ENCODE measurements around the gene CCDC92.

CCDC92 gene

GRCh38 chr12:123942911-123943648 lies 29.6 kb downstream of the CCDC92 start:
- WGBS (ENCODE audit: extremely low coverage, insufficient coverage, low lambda C conversion rate) = no CpG with 5 or more reads among the region's 16 CpGs
- H2BK120ac ChIP-seq (ENCODE audit: low read depth, low read length) = no peak overlapping the region
- no peaks in the 10 kb centered on the region for H3K79me2 ChIP-seq (ENCODE audit: control insufficient read depth, insufficient read depth, low read length)
- no peak for DNase-seq
- H3K4me2 ChIP-seq (ENCODE audit: low read length) = no peak overlapping the region
- no peaks in the 10 kb centered on the region for H3K27me3 ChIP-seq (ENCODE audit: insufficient read depth, low read length, poor library complexity)
- H3K4ac ChIP-seq (ENCODE audit: low read depth, low read length) = no peak overlapping the region
- H3K18ac ChIP-seq (ENCODE audit: low read length) = no peak overlapping the region
- no peak overlapping the region for H3K4me3 ChIP-seq (ENCODE audit: low read length)
- H3K23ac ChIP-seq (ENCODE audit: low read length) = no peak overlapping the region
- H4K8ac ChIP-seq (ENCODE audit: low read depth, low read length) = no peak overlapping the region
- no peak overlapping the region for H3K27ac ChIP-seq (ENCODE audit: low read depth, low read length)
- no peaks in the 10 kb centered on the region for H3K79me1 ChIP-seq (ENCODE audit: low read length)
- H2BK15ac ChIP-seq (replicated peaks; ENCODE audit: low read depth) = no peak overlapping the region
- H4K5ac ChIP-seq (ENCODE audit: low read length) = no peak overlapping the region
- no peak overlapping the region for H3K56ac ChIP-seq (ENCODE audit: low read length)
- H2BK5ac ChIP-seq (ENCODE audit: low read length) = no peak overlapping the region
- no peaks in the 10 kb centered on the region for H3K36me3 ChIP-seq (ENCODE audit: control insufficient read depth, insufficient read depth, low read length)
- H2AK5ac ChIP-seq (ENCODE audit: low read length) = no peak overlapping the region
- H3K9ac ChIP-seq (ENCODE audit: low read length) = no peak overlapping the region
- H3K4me1 ChIP-seq (ENCODE audit: control insufficient read depth, low read depth, low read length) = no peaks in the 10 kb centered on the region

- no peak overlapping the region for H2AK5ac ChIP-seq (ENCODE audit: low read length)
- no peak overlapping the region for H3K4me3 ChIP-seq (ENCODE audit: low read length)
- no peak overlapping the region for H2BK15ac ChIP-seq (replicated peaks; ENCODE audit: low read depth)
- no peak overlapping the region for H3K56ac ChIP-seq (ENCODE audit: low read length)
- no CpG with 5 or more reads among the region's 10 CpGs for WGBS (ENCODE audit: extremely low coverage, insufficient coverage, low lambda C conversion rate)
- H3K4me1 ChIP-seq (ENCODE audit: control insufficient read depth, low read depth, low read length) = no peaks in the 10 kb centered on the region
- no peaks in the 10 kb centered on the region for H3K79me2 ChIP-seq (ENCODE audit: control insufficient read depth, insufficient read depth, low read length)
- no peaks in the 10 kb centered on the region for H3K36me3 ChIP-seq (ENCODE audit: control insufficient read depth, insufficient read depth, low read length)
- H2BK120ac ChIP-seq (ENCODE audit: low read depth, low read length) = no peak overlapping the region
- no peak overlapping the region for H3K18ac ChIP-seq (ENCODE audit: low read length)
- no peak overlapping the region for H3K27ac ChIP-seq (ENCODE audit: low read depth, low read length)
- no peak overlapping the region for H3K9ac ChIP-seq (ENCODE audit: low read length)
- DNase-seq = no peak
- no peak overlapping the region for H3K4ac ChIP-seq (ENCODE audit: low read depth, low read length)
- no peaks in the 10 kb centered on the region for H3K79me1 ChIP-seq (ENCODE audit: low read length)
- no peak overlapping the region for H3K23ac ChIP-seq (ENCODE audit: low read length)
- no peak overlapping the region for H2BK5ac ChIP-seq (ENCODE audit: low read length)
- H4K8ac ChIP-seq (ENCODE audit: low read depth, low read length) = no peak overlapping the region
- no peak overlapping the region for H4K5ac ChIP-seq (ENCODE audit: low read length)
- no peak overlapping the region for H3K4me2 ChIP-seq (ENCODE audit: low read length)
- no peaks in the 10 kb centered on the region for H3K27me3 ChIP-seq (ENCODE audit: insufficient read depth, low read length, poor library complexity)
These were observed 30.4 kb downstream of the CCDC92 start for GRCh38 chr12:123942238-123942653.

GRCh38 chr12:123941624-123942237 lies 30.9 kb downstream of the CCDC92 start:
- no peaks in the 10 kb centered on the region for H3K36me3 ChIP-seq (ENCODE audit: control insufficient read depth, insufficient read depth, low read length)
- no peak overlapping the region for H3K23ac ChIP-seq (ENCODE audit: low read length)
- no peak overlapping the region for H3K9ac ChIP-seq (ENCODE audit: low read length)
- no peak overlapping the region for H4K5ac ChIP-seq (ENCODE audit: low read length)
- no peak overlapping the region for H3K4ac ChIP-seq (ENCODE audit: low read depth, low read length)
- no peak overlapping the region for H2BK120ac ChIP-seq (ENCODE audit: low read depth, low read length)
- no CpG with 5 or more reads among the region's 13 CpGs for WGBS (ENCODE audit: extremely low coverage, insufficient coverage, low lambda C conversion rate)
- H3K56ac ChIP-seq (ENCODE audit: low read length) = no peak overlapping the region
- no peaks in the 10 kb centered on the region for H3K79me1 ChIP-seq (ENCODE audit: low read length)
- no peaks in the 10 kb centered on the region for H3K27me3 ChIP-seq (ENCODE audit: insufficient read depth, low read length, poor library complexity)
- no peak overlapping the region for H2BK5ac ChIP-seq (ENCODE audit: low read length)
- no peak for DNase-seq
- H3K27ac ChIP-seq (ENCODE audit: low read depth, low read length) = no peak overlapping the region
- no peak overlapping the region for H2BK15ac ChIP-seq (replicated peaks; ENCODE audit: low read depth)
- no peak overlapping the region for H3K4me2 ChIP-seq (ENCODE audit: low read length)
- no peak overlapping the region for H2AK5ac ChIP-seq (ENCODE audit: low read length)
- H4K8ac ChIP-seq (ENCODE audit: low read depth, low read length) = no peak overlapping the region
- no peaks in the 10 kb centered on the region for H3K4me1 ChIP-seq (ENCODE audit: control insufficient read depth, low read depth, low read length)
- H3K18ac ChIP-seq (ENCODE audit: low read length) = no peak overlapping the region
- H3K79me2 ChIP-seq (ENCODE audit: control insufficient read depth, insufficient read depth, low read length) = no peaks in the 10 kb centered on the region
- no peak overlapping the region for H3K4me3 ChIP-seq (ENCODE audit: low read length)

- H4K5ac ChIP-seq (ENCODE audit: low read length) = no peak overlapping the region
- H3K23ac ChIP-seq (ENCODE audit: low read length) = no peak overlapping the region
- no peak for DNase-seq
- H3K4me3 ChIP-seq (ENCODE audit: low read length) = no peak overlapping the region
- no CpG with 5 or more reads among the region's 9 CpGs for WGBS (ENCODE audit: extremely low coverage, insufficient coverage, low lambda C conversion rate)
- no peaks in the 10 kb centered on the region for H3K4me1 ChIP-seq (ENCODE audit: control insufficient read depth, low read depth, low read length)
- no peak overlapping the region for H2BK120ac ChIP-seq (ENCODE audit: low read depth, low read length)
- H3K27ac ChIP-seq (ENCODE audit: low read depth, low read length) = no peak overlapping the region
- H3K4ac ChIP-seq (ENCODE audit: low read depth, low read length) = no peak overlapping the region
- H3K4me2 ChIP-seq (ENCODE audit: low read length) = no peak overlapping the region
- no peaks in the 10 kb centered on the region for H3K79me1 ChIP-seq (ENCODE audit: low read length)
- H2BK5ac ChIP-seq (ENCODE audit: low read length) = no peak overlapping the region
- no peak overlapping the region for H2AK5ac ChIP-seq (ENCODE audit: low read length)
- no peak overlapping the region for H3K18ac ChIP-seq (ENCODE audit: low read length)
- H4K8ac ChIP-seq (ENCODE audit: low read depth, low read length) = no peak overlapping the region
- no peaks in the 10 kb centered on the region for H3K36me3 ChIP-seq (ENCODE audit: control insufficient read depth, insufficient read depth, low read length)
- H3K56ac ChIP-seq (ENCODE audit: low read length) = no peak overlapping the region
- H3K9ac ChIP-seq (ENCODE audit: low read length) = no peak overlapping the region
- H2BK15ac ChIP-seq (replicated peaks; ENCODE audit: low read depth) = no peak overlapping the region
- H3K27me3 ChIP-seq (ENCODE audit: insufficient read depth, low read length, poor library complexity) = no peaks in the 10 kb centered on the region
- H3K79me2 ChIP-seq (ENCODE audit: control insufficient read depth, insufficient read depth, low read length) = no peaks in the 10 kb centered on the region
These were observed 31.6 kb downstream of the CCDC92 start for GRCh38 chr12:123941000-123941399.

- no CpG with 5 or more reads among the region's 9 CpGs for WGBS (ENCODE audit: extremely low coverage, insufficient coverage, low lambda C conversion rate)
- no peaks in the 10 kb centered on the region for H3K36me3 ChIP-seq (ENCODE audit: control insufficient read depth, insufficient read depth, low read length)
- H2BK120ac ChIP-seq (ENCODE audit: low read depth, low read length) = no peak overlapping the region
- H3K27me3 ChIP-seq (ENCODE audit: insufficient read depth, low read length, poor library complexity) = no peaks in the 10 kb centered on the region
- H3K4me2 ChIP-seq (ENCODE audit: low read length) = no peak overlapping the region
- no peak overlapping the region for H3K18ac ChIP-seq (ENCODE audit: low read length)
- H2BK5ac ChIP-seq (ENCODE audit: low read length) = no peak overlapping the region
- no peak overlapping the region for H4K8ac ChIP-seq (ENCODE audit: low read depth, low read length)
- no peak overlapping the region for H3K9ac ChIP-seq (ENCODE audit: low read length)
- H3K4ac ChIP-seq (ENCODE audit: low read depth, low read length) = no peak overlapping the region
- H3K79me1 ChIP-seq (ENCODE audit: low read length) = no peaks in the 10 kb centered on the region
- H3K4me3 ChIP-seq (ENCODE audit: low read length) = no peak overlapping the region
- H2BK15ac ChIP-seq (replicated peaks; ENCODE audit: low read depth) = no peak overlapping the region
- no peak for DNase-seq
- H3K79me2 ChIP-seq (ENCODE audit: control insufficient read depth, insufficient read depth, low read length) = no peaks in the 10 kb centered on the region
- H4K5ac ChIP-seq (ENCODE audit: low read length) = no peak overlapping the region
- no peak overlapping the region for H3K56ac ChIP-seq (ENCODE audit: low read length)
- H3K27ac ChIP-seq (ENCODE audit: low read depth, low read length) = no peak overlapping the region
- no peak overlapping the region for H2AK5ac ChIP-seq (ENCODE audit: low read length)
- no peaks in the 10 kb centered on the region for H3K4me1 ChIP-seq (ENCODE audit: control insufficient read depth, low read depth, low read length)
- no peak overlapping the region for H3K23ac ChIP-seq (ENCODE audit: low read length)
These were observed 32.0 kb downstream of the CCDC92 start for GRCh38 chr12:123940627-123940966.

All from mesendoderm (in vitro differentiated cells).